ENCODE results near the gene PLEKHN1.

- no peak for TF ChIP-seq EZH2 (IDR thresholded peaks at IDR 0.05; ENCODE audit: insufficient read depth, poor library complexity, severe bottlenecking)
- TF ChIP-seq EZH2phosphoT487 (IDR thresholded peaks at IDR 0.05; ENCODE audit: insufficient read depth, low read depth), result no peak
These were observed 40.5 kb upstream of the PLEKHN1 start for GRCh38 chr1:925561-926421.
